Stomach (tissue), 9 donors: ENCODE measurements around the gene ARHGAP25. TPM values are rescaled to one million over a fixed set of nuclear protein-coding genes. Genes with fewer than 3 reads are reported as not detected.
A peak's percentile ranks its signal among the peaks of the same experiment; 100 is the strongest.

Source experiments
- DNase-seq, 2 donors: peaks; one replicate each; pipeline versions ENCODE4 v3.0.0 to v3.0.0-alpha.2; 2013 to 2019
- H3K27ac ChIP-seq, 5 donors: fragments of 200-600 bp in 4 of 5; sonication (generic) in 4 of 5; one replicate each; pipeline ENCODE4 v1.5.1; 2013 to 2019; ENCODE audit warnings: mild to moderate bottlenecking in 1 of 5, moderate library complexity in 1 of 5
- H3K27me3 ChIP-seq, 3 donors: fragments of 200-600 bp; sonication (generic); one replicate each; pipeline ENCODE4 v1.5.1; 2017 to 2019; ENCODE audit warnings: mixed run types in 1 of 3
- H3K36me3 ChIP-seq, 4 donors: fragments of 200-600 bp; sonication (generic); 1 replicate in 3 of 4; 2 replicates in 1 of 4; pipeline ENCODE4 v1.5.1; 2016 to 2019
- H3K4me1 ChIP-seq, 4 donors: fragments of 200-600 bp; sonication (generic); one replicate each; pipeline ENCODE4 v1.5.1; 2016 to 2019
- H3K4me3 ChIP-seq, 4 donors: fragments of 200-600 bp; sonication (generic) in 3 of 4; one replicate each; pipeline ENCODE4 v1.5.1; 2016 to 2019; ENCODE audit warnings: mild to moderate bottlenecking in 1 of 4
- H3K9me3 ChIP-seq, 4 donors: fragments of 200-600 bp; sonication (generic); one replicate each; pipeline ENCODE4 v1.5.1; 2016 to 2019
- EP300 ChIP-seq: sonication (generic); formaldehyde crosslinking; IDR thresholded peaks from one replicate; pipeline ENCODE4 v1.6.1; 2017; ENCODE audit warnings: antibody characterized with exemption
- POLR2A ChIP-seq, 4 donors: fragments of 450-650 bp; IDR thresholded peaks; one replicate each; pipeline ENCODE4 v1.6.1; 2016; ENCODE audit warnings: antibody characterized with exemption in 4 of 4, control low read depth in 2 of 4, mild to moderate bottlenecking in 1 of 4, moderate library complexity in 1 of 4
- POLR2AphosphoS5 ChIP-seq, 3 donors: sonication (generic); formaldehyde crosslinking; IDR thresholded peaks; one replicate each; pipeline ENCODE4 v1.6.1; 2016; ENCODE audit warnings: antibody characterized with exemption in 3 of 3
- WGBS, 5 donors: extraction: QIAGEN DNeasy Blood & Tissue Kit in 3 of 5; methylation state at CpG; one replicate each; pipeline versions ENCODE4 v1.1.5 to v1.1.7; 2013 to 2018; 5-methylcytosine and 5-hydroxymethylcytosine counted together
- intact Hi-C: fragments of 100-400 bp; cut with DNase I; formaldehyde crosslinking; loops from one replicate; pipeline ENCODE4 v1.15.1; 2023; ENCODE audit warnings: low total_unique reads
- polyA plus RNA-seq, 3 donors: library from polyadenylated mRNA; stranded (reverse); fragments of 200-250 nt; gene quantifications; one replicate each; pipeline ENCODE4 v1.2.3, GENCODE V29; 2013
- total RNA-seq, 5 donors: library from RNA; depleted of rRNA; stranded (reverse); fragments of >200 nt; gene quantifications; one replicate each; pipeline versions ENCODE4 v1.1.0 to v1.2.3, GENCODE V29; 2014 to 2016
- TF ChIP-seq, protein P1 (sequence below), 7 experiments: fragments of 450-650 bp in 4 of 7; fragments of 200-600 bp in 3 of 7; sonication (generic) in 3 of 7; IDR thresholded peaks; one replicate each; pipeline ENCODE4 v1.5.1; 2016 to 2019; ENCODE audit warnings: antibody characterized with exemption in 7 of 7, control low read depth in 2 of 7, mild to moderate bottlenecking in 1 of 7
- donor health status: healthy with polysubstance abuse.
- donor health status: Bipolar disorder and iron deficiency.
- donor health status: healthy.

The ARHGAP25 gene
- total and polyA plus RNA-seq, 8 donors = 0.29 to 17.1 (median 4.0) TPM; not detected in 1

DNA sequence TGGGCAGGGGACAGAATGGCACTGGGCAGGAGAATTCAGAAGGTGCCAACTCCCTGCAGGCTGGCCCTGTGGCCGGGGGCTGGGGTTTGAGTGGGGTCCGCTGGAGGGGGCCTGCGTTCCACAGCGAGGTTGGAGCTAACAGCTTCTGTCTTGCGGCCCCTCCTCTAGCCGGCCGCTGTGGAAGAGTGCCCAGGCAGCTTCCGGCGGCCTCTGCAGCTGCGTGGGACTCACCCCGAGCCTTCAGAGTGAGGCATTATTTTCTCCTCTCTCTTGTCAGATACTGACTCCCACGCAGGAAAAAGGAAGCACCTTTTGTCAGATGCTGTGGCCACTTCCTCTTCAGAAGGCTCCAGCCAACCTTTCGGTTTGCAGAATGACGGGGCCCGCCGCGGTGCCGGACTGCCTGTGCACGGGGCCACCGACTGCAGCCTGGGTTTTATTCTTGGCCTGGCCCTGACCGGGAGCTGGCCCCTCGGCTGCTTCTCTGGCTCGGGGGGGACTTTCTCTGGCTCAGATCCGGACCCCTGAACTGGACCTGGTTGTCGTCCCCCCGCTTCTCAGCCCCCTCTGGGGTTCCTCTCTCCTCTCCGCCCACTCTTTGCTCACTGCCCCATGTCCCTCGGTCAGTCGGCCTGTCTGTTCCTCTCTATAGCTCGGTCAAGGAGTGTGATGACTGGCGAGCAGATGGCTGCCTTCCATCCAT is 40.1 kb downstream of the ARHGAP25 start:
- Histone ChIP-seq H3K27ac (peak overlapping the region; percentile 43 to 88 (median 73)), H3K36me3 (no peaks in the 10 kb centered on the region), H3K4me3 (peak overlapping the region; percentile 26 to 40 (median 36)), H3K9me3 (no peaks in the 10 kb centered on the region), H3K4me1 (peaks cover 17 to 56% (median 22%) of the 10 kb centered on the region in 4 donors), H3K27me3 (no peaks in the 10 kb centered on the region)
- peak; percentile 66 to 78 for DNase-seq
- peak; percentile 31 to 64 (median 56) for TF ChIP-seq POLR2AphosphoS5 (IDR thresholded peaks at IDR 0.05)
- TF ChIP-seq, protein P1, sequence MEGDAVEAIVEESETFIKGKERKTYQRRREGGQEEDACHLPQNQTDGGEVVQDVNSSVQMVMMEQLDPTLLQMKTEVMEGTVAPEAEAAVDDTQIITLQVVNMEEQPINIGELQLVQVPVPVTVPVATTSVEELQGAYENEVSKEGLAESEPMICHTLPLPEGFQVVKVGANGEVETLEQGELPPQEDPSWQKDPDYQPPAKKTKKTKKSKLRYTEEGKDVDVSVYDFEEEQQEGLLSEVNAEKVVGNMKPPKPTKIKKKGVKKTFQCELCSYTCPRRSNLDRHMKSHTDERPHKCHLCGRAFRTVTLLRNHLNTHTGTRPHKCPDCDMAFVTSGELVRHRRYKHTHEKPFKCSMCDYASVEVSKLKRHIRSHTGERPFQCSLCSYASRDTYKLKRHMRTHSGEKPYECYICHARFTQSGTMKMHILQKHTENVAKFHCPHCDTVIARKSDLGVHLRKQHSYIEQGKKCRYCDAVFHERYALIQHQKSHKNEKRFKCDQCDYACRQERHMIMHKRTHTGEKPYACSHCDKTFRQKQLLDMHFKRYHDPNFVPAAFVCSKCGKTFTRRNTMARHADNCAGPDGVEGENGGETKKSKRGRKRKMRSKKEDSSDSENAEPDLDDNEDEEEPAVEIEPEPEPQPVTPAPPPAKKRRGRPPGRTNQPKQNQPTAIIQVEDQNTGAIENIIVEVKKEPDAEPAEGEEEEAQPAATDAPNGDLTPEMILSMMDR (IDR thresholded peaks at IDR 0.05) = no peak
- intact Hi-C loops = no loop called here
- WGBS, 5 donors = 59 to 74% (median 68%) methylated on average over 29 to 31 of the region's 31 CpGs

DNA sequence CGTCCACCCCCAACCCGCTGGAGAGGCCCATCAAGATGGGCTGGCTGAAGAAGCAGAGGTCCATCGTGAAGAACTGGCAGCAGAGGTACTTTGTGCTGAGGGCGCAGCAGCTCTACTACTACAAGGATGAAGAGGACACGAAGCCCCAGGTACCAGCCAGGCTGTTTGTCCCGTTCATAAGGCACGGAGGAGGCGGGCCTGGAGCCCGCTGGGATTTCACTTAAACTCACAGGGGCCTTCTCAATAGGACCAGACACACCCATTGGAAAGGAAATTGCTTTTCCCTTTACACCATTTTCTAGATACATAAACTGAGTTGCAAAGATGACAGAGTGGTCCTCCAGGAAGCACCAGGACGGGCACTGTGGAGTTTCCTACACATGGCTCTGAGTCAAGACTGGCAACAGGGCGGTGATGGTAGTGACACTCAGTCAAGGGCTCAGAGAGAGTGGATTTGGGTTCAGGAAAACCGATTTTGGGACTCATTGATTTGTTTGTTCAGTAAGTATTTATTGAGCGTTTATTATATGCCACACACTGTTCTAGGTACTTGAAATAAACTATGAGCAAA is 40.7 kb downstream of the ARHGAP25 start:
- H3K27me3 ChIP-seq = no peaks in the 10 kb centered on the region
- no peaks in the 10 kb centered on the region for H3K9me3 ChIP-seq
- peak overlapping the region; percentile 34 to 88 (median 73) for H3K27ac ChIP-seq
- intact Hi-C loops = no loop called here
- peaks cover 13 to 56% (median 21%) of the 10 kb centered on the region in 4 donors for H3K4me1 ChIP-seq
- TF ChIP-seq POLR2AphosphoS5 (IDR thresholded peaks at IDR 0.05) (no peak), EP300 (no peak), POLR2A (IDR thresholded peaks at IDR 0.05) (no peak)
- TF ChIP-seq, protein P1 (IDR thresholded peaks at IDR 0.05) = no peak
- peak overlapping the region; percentile 26 to 40 (median 36) for H3K4me3 ChIP-seq
- no peak for DNase-seq
- 67 to 80% (median 75%) methylated on average over 12 to 13 of the region's 13 CpGs for WGBS, 5 donors
- H3K36me3 ChIP-seq = no peaks in the 10 kb centered on the region

DNA sequence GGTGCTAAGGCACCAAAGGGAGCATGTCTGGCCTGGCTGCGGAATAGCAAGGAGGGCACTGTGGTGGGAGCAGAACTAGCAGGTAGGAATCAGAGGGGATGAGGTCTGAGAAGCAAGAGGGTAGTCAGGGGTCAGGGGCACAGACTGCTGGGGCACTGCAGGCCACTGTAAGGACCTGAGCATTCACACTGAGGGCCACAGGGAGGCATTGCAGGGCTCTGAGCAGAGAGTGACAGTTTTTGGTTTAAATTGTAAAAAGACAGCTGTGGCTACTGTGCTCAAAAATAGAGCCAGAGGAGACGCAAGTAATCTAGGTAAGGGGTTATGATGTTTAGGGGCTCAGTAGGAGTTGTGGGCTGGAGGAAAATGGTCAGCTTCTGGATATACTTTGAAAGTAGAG is 41.5 kb downstream of the ARHGAP25 start:
- no peak for TF ChIP-seq POLR2A (IDR thresholded peaks at IDR 0.05)
- TF ChIP-seq POLR2AphosphoS5 (IDR thresholded peaks at IDR 0.05) = no peak
- TF ChIP-seq EP300 = no peak
- TF ChIP-seq, protein P1 (IDR thresholded peaks at IDR 0.05) = no peak
- intact Hi-C loops = no loop called here
- Histone ChIP-seq H3K4me1 (peaks cover 11 to 50% (median 15%) of the 10 kb centered on the region in 4 donors), H3K4me3 (peak overlapping the region in 2 of 4 donors; percentile 36 to 40), H3K27me3 (no peaks in the 10 kb centered on the region), H3K36me3 (no peaks in the 10 kb centered on the region), H3K9me3 (no peaks in the 10 kb centered on the region), H3K27ac (peak overlapping the region in 4 of 5 donors; percentile 72 to 88 (median 80))
- WGBS, 5 donors = 79 to 92% (median 86%) methylated on average over 2 of the region's 2 CpGs
- DNase-seq = no peak

DNA sequence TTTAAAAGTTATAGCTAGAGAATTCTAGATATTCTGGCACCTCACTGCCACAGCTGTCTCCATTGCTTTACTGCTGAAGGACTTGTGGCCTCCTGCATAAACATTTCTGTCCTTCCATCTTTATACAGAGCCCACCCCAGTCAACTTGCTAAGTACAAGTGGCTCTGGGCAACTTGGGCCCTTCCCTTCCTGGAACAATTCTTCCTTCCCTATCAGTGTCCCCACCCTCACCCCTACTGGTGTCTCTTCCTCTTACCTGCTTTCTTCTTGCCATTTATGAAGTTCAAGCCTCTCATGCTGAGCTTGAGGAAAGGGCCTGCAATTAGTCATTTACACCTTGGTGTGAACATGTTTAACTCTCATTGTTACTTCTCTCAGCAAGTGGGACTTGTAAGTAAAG is 45.0 kb downstream of the ARHGAP25 start:
- H3K4me3 ChIP-seq = no peak overlapping the region
- peaks cover 3 to 24% (median 11%) of the 10 kb centered on the region in 4 donors for H3K36me3 ChIP-seq
- H3K27me3 ChIP-seq = no peaks in the 10 kb centered on the region
- no peak for DNase-seq
- TF ChIP-seq, protein P1 (IDR thresholded peaks at IDR 0.05) = no peak
- no peak for TF ChIP-seq POLR2A (IDR thresholded peaks at IDR 0.05)
- TF ChIP-seq POLR2AphosphoS5 (IDR thresholded peaks at IDR 0.05) = no peak
- no peak for TF ChIP-seq EP300
- intact Hi-C loops = no loop called here
- no peak overlapping the region for H3K27ac ChIP-seq
- peaks cover 0 to 35% (median 4%) of the 10 kb centered on the region in 4 donors for H3K4me1 ChIP-seq
- no peaks in the 10 kb centered on the region for H3K9me3 ChIP-seq
